Stimulated activated CD4-positive, alpha-beta T cell treated with anti-CD3 and anti-CD28 coated beads, Interleukin-4, amount 100 ng/mL, for 48 hours (primary cell): ENCODE measurements around the gene PSKH1.
"Not testable (repeated sequence)": the region's sequence is repeated elsewhere in the genome, so short reads cannot be mapped to it uniquely, and the experiment has no call there.

Source experiments
- DNase-seq, 2 donors: peaks; one replicate each; pipeline ENCODE4 v3.0.0-alpha.2; 2020; ENCODE audit warnings: low read depth in 2 of 2

PSKH1 gene

GRCh38 chr16:67886387-67886786 lies 6.7 kb upstream of the PSKH1 start:
- DNase-seq, result no peak

GRCh38 chr16:67888331-67888730 lies 4.7 kb upstream of the PSKH1 start:
- DNase-seq, result no peak

GRCh38 chr16:67892375-67892774 lies 679 bp upstream of the PSKH1 start:
- DNase-seq, result no peak

GRCh38 chr16:67893743-67894399 lies 817 bp downstream of the PSKH1 start:
- DNase-seq, result no peak

- no peak for DNase-seq
These were observed 4.2 kb downstream of the PSKH1 start for GRCh38 chr16:67897231-67897630.

GRCh38 chr16:67901734-67902133 lies 8.7 kb downstream of the PSKH1 start:
- no peak for DNase-seq

- DNase-seq, result no peak
These were observed 9.8 kb downstream of the PSKH1 start for GRCh38 chr16:67902831-67903230.

GRCh38 chr16:67907397-67908180 lies 14.5 kb downstream of the PSKH1 start:
- DNase-seq, result no peak

- no peak for DNase-seq
These were observed 16.1 kb downstream of the PSKH1 start for GRCh38 chr16:67909056-67909742.

- no peak for DNase-seq
These were observed 17.1 kb downstream of the PSKH1 start for GRCh38 chr16:67910158-67910557.

- DNase-seq, result no peak
These were observed 21.9 kb downstream of the PSKH1 start for GRCh38 chr16:67914758-67915495.

- DNase-seq, result not testable (repeated sequence)
These were observed 22.4 kb downstream of the PSKH1 start for GRCh38 chr16:67915496-67915769.

GRCh38 chr16:67915831-67916723 lies 23.0 kb downstream of the PSKH1 start:
- DNase-seq, result no peak

GRCh38 chr16:67917140-67917851 lies 24.2 kb downstream of the PSKH1 start:
- no peak for DNase-seq

- peak in 1 of 2 donors; percentile 47 for DNase-seq
These were observed 24.8 kb downstream of the PSKH1 start for GRCh38 chr16:67917852-67918236.

GRCh38 chr16:67919622-67920221 lies 26.7 kb downstream of the PSKH1 start:
- no peak for DNase-seq

- DNase-seq, result no peak
These were observed 29.2 kb downstream of the PSKH1 start for GRCh38 chr16:67922221-67922620.

GRCh38 chr16:67922740-67923139 lies 29.7 kb downstream of the PSKH1 start:
- no peak for DNase-seq

- DNase-seq, result no peak
These were observed 30.5 kb downstream of the PSKH1 start for GRCh38 chr16:67923414-67924116.
